ENCODE results near the gene LHPP.

The LHPP gene

DNA sequence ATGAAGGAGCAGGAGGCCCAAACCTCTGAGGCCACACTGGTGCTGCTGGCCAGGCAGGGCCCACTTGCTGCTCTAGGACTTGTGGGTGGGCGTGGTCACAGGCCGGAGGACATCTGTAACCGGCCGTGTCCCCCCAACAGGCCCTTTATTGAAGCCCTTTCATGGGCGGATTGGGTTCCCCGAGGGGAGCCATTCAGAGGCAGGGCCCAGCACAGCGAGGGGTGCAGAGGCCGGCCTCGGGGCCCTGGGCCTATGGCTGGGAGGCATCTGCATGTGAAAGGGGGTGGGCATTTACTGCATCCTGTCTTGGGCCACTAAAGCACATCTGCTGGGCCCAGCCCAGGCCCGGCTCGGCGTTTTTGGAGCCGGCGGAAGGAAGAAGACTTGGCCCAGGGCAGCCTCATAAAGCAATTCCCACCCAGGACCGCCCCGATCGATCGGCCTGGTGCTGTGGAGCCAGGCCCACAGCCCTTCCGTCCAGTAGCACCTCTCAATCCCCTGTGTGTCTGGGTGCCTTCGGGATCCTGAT is 8.4 kb downstream of the LHPP start:
- no peaks in the 10 kb centered on the region for H3K4me1 Mint-ChIP-seq
- H3K4me3 Mint-ChIP-seq = no peak overlapping the region
- no peak overlapping the region for H3K27ac Mint-ChIP-seq
- H3K36me3 Mint-ChIP-seq (ENCODE audit: low read depth) = no peaks in the 10 kb centered on the region
- TF ChIP-seq, protein P1, sequence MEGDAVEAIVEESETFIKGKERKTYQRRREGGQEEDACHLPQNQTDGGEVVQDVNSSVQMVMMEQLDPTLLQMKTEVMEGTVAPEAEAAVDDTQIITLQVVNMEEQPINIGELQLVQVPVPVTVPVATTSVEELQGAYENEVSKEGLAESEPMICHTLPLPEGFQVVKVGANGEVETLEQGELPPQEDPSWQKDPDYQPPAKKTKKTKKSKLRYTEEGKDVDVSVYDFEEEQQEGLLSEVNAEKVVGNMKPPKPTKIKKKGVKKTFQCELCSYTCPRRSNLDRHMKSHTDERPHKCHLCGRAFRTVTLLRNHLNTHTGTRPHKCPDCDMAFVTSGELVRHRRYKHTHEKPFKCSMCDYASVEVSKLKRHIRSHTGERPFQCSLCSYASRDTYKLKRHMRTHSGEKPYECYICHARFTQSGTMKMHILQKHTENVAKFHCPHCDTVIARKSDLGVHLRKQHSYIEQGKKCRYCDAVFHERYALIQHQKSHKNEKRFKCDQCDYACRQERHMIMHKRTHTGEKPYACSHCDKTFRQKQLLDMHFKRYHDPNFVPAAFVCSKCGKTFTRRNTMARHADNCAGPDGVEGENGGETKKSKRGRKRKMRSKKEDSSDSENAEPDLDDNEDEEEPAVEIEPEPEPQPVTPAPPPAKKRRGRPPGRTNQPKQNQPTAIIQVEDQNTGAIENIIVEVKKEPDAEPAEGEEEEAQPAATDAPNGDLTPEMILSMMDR (IDR thresholded peaks at IDR 0.05; ENCODE audit: unreplicated experiment in 3 of 3) = no peak
- H3K9me3 Mint-ChIP-seq = no peaks in the 10 kb centered on the region
- no peaks in the 10 kb centered on the region for H3K27me3 Mint-ChIP-seq (ENCODE audit: low read depth)

DNA sequence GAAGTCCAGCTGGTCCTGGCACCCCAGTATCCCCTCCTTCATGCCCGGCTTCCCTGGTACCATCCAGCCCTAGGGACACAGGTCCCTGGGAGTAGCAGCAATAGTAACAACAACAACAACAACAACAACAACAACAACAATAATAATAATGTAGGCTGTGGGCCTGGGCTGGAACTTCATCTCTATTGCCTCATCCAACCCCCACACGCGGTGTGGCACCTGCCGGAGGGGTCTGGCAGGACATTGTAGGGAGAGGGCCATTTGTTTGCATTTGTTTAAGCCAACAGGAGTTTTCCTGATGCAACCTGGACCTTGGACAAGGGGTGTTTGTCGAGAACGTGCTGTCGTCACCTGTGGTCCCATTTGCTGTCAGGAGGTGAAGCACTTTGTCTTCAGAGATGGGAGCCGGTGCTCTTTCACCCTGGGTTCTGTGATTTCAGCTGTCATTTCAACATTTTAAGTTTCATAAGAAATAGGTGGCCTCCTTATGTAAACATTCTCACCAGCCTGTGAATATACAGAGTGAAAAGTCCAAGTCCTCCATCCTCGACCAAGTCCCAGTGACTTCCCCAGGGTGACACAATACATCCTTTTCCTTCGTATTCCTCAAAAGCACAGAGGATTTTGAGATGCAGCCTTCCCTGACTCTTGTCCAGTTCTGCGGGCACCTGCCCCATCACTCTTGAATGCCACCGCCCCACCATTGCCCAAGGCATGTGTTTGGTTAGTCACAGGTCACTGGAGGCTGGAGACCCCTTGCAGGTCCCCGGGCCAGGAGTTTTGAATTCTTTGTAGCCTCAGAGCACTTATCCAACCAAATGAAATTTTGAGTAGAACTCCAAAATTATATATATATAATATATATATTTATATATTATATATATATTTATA is 9.2 kb downstream of the LHPP start:
- Mint-ChIP-seq H3K9me3 (no peaks in the 10 kb centered on the region), H3K4me1 (no peaks in the 10 kb centered on the region), H3K4me3 (no peak overlapping the region), H3K27ac (no peak overlapping the region), H3K27me3 (ENCODE audit: low read depth) (no peaks in the 10 kb centered on the region), H3K36me3 (ENCODE audit: low read depth) (no peaks in the 10 kb centered on the region)
- TF ChIP-seq, protein P1 (IDR thresholded peaks at IDR 0.05; ENCODE audit: unreplicated experiment in 3 of 3) = no peak

- Mint-ChIP-seq H3K36me3 (ENCODE audit: low read depth) (no peaks in the 10 kb centered on the region), H3K27me3 (ENCODE audit: low read depth) (no peaks in the 10 kb centered on the region), H3K4me1 (no peaks in the 10 kb centered on the region), H3K4me3 (no peak overlapping the region), H3K9me3 (no peaks in the 10 kb centered on the region), H3K27ac (no peak overlapping the region)
- TF ChIP-seq, protein P1 (IDR thresholded peaks at IDR 0.05; ENCODE audit: unreplicated experiment in 3 of 3) = no peak
Observed at GRCh38 chr10:124472071-124472470, 10.4 kb downstream of the LHPP start.

GRCh38 chr10:124473070-124473469 is 11.4 kb downstream of the LHPP start:
- TF ChIP-seq, protein P1 (IDR thresholded peaks at IDR 0.05; ENCODE audit: unreplicated experiment in 3 of 3) = no peak
- Mint-ChIP-seq H3K4me1 (no peaks in the 10 kb centered on the region), H3K27ac (no peak overlapping the region), H3K36me3 (ENCODE audit: low read depth) (no peaks in the 10 kb centered on the region), H3K9me3 (no peaks in the 10 kb centered on the region), H3K4me3 (no peak overlapping the region), H3K27me3 (ENCODE audit: low read depth) (no peaks in the 10 kb centered on the region)

- Mint-ChIP-seq H3K36me3 (ENCODE audit: low read depth) (no peaks in the 10 kb centered on the region), H3K4me1 (no peaks in the 10 kb centered on the region), H3K4me3 (no peak overlapping the region), H3K9me3 (no peaks in the 10 kb centered on the region), H3K27me3 (ENCODE audit: low read depth) (no peaks in the 10 kb centered on the region), H3K27ac (no peak overlapping the region)
- TF ChIP-seq, protein P1 (IDR thresholded peaks at IDR 0.05; ENCODE audit: unreplicated experiment in 3 of 3) = no peak
Observed at GRCh38 chr10:124474514-124475070, 13.0 kb downstream of the LHPP start.
